Retina (tissue), 1 donor: Measurements from ENCODE around the gene ZFPL1.

ENCODE experiments used
- DNase-seq: peaks from one replicate; pipeline ENCODE4 v3.0.0-alpha.2; 2016

ZFPL1 gene

DNA sequence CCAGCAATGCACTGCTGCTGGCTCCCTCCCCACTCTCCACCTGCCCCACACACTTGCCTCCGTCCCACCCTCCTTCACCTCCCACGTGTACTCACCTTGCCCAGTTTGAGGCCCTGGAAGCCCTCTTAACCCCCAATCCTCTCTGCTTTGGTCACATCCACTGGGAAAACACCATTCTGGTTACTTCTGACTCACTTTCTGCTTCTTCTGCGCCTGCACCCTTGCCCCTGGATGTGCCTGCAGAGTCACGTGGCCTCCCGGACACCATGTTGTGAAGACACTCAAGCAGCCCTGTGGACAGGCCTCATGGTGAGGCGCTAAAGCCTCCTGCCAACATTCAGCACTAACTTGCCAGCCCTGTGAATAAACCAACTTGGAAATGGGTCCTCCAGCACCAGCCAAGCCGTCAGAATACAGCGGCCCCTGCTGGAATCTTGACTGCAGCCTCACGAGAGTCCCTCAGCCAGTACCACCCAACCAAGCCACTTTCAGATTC is 23.1 kb upstream of the ZFPL1 start:
- no peak for DNase-seq

DNA sequence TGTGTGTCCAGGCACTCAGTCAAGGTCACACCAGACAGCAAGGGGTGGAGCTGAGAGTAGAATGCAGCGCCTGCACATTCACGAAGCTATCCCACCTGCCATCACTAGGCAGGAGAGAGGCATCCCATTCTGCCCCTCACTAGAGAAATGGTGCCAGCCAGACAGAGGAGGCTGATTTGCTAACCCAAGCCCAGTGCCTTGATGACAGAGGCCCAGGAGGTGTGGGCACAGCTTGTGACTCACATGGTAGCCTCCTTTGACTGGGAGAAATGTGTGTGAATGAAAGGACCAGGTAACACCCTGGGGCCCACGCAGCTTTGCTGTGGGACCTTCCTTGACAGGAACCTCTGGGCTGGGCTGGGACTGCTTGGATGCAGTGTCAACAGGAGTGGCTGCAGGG is 20.5 kb upstream of the ZFPL1 start:
- no peak for DNase-seq

DNA sequence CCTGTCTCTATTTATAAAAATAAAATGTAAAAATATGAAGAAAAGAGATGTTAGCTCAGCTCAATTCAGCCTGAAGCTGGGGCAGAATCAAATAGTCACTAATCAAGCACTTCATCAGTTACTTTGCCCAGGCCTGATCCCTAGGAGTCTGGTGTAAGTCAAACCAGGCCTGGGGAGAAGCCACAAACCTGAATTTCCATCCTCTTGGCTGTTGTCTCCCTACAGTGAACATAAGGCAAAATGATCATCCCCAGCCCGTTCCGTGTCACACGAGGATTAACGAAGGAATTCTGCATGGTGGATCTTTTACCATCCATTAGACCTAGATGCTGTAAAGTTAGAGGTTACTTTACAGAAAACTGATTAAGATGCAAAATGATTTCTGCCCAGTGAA is 19.2 kb upstream of the ZFPL1 start:
- DNase-seq = no peak

DNA sequence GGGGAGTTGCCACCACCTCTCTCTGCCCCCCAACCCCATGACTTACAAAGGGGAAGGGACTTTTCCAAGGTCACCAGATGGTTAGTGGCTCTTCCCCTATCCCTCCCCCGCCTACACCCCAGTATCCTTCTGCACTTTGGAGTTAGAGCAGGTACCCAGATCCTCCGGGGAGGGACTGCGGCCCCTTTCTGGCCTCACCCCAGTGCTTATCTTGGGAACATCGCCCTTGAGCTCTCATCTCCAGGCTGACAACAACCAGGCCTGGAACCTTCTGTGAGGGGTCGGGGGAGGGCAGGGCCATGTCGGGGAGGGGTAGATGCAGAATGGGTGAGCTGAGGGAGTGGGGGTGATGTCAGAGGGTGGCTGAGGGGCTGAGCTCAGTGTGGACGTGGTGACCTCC is 18.2 kb upstream of the ZFPL1 start:
- no peak for DNase-seq

DNA sequence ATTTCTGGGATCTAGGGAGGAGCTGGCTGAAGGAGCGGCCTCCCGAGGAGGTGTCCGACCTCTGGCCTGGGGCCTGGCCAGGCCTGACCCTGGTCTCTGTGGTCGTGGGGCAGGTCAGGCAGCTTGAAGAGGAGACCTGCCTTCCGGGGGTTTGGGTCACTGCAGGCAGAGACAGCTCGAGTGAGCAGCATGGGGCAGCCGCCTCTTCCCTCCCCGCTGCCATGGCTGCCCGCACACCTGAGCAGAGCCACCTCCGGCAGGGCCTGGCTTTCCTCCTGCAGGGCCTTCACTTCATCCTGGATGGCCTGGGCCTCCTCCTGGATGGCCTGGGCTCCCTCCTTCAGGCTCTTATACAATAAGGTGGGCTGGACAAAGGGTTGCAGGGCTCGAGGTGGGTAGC is 17.7 kb upstream of the ZFPL1 start:
- no peak for DNase-seq

DNA sequence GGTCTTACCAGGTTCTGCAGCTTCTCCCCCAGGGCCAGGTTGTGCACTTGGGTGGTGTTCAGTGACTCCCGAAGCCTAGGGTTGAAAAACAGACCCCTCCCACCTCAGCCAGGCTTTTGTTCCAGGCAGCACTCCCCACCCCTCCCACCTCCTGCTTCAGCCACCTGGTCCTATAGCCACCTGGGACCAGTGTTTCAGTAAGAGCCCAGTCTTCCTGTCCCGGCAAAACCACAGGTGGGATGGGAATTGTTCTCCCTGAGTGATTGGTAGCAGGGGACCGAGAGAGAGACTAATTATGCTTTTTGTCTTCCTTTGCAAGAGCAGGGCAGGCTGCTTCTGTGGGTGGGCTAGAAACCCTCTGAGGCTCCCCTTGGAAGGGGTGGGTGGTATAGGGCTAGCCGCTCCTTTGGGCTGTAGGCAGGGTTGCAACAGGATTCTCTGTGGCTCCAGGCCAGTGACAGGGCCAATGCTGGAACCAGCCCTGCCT is 17.2 kb upstream of the ZFPL1 start:
- no peak for DNase-seq

DNA sequence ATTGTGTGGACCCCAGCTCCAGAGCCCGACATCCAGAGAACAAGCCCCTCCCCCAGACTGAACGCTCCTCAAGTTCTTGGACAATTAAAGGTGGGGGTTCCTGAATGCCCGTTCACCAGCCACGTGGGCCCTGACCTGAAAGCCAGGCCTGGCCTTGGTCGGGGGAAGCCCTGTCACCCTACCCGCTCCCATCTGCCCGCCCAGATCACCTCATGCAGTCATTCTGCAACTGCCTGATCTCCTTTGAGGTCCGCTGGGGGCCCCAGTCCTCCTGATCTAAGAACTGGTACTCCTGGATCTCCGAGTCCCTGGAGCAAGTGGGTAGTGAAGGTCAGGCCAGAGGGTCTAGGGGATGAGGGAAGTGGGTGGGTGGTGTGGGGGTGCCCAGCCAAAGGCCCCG is 16.6 kb upstream of the ZFPL1 start:
- no peak for DNase-seq

DNA sequence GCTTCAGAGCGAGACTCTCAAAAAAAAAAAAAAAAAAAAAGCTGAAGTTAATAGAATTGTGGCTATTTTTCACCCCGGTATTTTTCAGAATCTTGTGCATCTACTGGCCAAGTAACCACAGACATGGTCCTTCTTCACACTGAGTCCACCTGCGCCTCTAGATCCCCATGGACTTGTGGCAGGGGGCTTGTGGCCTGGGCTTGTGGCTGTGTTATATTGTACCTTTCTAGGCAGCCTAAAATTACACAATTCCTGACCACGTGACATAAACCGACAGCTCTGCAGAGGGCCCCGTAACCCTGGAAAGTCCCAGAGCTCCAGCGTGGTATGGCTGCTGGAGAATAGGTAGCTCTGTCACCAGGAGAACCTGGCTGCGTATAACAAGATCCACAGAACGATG is 14.8 kb upstream of the ZFPL1 start:
- no peak for DNase-seq

DNA sequence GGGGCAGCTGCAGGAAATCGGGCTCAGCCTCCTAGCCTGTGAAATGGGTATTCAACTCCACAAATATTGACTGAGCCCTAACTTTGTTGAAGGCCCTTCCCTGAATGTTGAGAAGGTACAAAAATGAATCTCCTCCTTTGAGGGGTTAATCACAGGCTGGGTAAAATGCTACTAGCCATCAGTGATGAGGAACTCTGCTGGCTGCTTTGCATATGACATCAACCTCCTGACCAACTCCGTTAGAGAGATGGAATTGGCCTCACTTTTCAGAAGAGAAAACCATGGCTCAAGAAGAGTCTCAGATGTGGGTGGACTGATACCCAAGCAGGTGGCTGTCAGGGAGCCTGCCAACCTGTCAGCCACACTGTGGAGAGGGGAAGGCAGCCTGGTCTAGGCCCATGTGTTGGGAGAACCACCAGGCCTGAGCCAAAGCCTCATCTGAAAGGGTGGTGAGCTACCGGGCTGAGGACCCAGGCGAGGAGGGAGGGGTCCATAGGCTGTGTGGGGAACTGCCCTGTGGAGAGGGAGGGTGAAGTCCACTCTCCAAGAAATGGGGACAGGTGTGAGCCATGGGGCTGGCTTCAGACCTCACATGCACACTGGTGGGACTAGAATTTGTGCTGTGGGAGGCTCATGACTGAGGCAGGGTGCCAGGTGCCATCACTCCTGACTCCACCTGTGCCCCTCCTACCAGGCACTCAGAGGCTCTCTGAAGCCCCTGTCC is 12.0 kb upstream of the ZFPL1 start:
- DNase-seq = no peak

DNA sequence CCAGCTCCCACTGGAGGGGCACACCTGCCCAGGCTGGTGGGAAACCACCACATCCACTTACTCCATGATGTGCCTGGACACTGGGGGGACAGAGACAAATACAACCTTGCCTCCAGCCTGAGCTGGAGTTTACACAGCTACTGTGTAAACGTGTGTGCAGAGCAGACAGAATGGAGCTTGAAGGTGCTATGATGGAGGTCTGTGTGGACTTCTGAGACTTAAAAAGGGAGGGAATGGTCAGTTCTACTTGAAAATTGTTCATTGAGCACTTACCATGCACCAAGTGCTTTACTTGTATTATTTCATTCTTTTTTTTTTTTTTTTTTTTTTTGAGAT is 11.4 kb upstream of the ZFPL1 start:
- no peak for DNase-seq

DNA sequence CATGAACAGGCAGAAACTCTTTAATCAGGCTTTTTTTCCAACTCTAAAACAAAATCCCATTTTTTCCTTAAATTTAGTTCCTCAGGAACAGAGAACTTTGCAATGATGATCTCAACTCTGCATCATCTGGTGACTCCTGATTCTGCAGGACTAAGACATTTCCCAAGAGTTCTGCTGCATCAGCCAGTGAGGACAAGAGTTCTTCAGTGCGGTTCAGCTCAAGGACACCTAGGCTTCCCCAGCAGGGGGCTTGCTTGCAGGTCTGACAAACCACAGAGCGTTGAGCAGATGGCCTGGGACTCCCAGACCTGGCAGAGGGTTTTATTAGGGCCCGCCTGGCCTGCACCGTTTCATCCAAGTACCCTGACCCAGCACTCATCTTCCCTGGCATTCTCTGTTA is 6.6 kb upstream of the ZFPL1 start:
- DNase-seq = no peak

DNA sequence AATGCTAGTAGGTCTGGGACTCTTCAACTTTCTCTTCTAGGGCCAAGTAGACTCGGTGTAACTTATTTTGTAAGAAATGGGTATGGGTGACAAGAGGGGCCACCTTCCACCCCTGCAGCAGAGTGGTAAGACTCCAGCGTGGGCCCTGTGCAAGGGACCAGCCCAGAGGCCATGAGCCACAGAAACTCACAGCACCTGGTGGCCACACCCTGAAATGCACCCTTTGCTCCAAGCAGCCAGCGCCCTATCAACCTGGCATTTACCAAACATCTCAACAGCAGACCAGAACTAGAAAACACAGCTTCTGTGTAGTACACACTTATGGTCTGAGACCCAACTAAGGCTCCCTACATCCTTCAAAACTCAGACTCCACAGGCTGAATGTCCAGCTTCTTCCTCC is 5.9 kb upstream of the ZFPL1 start:
- no peak for DNase-seq

DNA sequence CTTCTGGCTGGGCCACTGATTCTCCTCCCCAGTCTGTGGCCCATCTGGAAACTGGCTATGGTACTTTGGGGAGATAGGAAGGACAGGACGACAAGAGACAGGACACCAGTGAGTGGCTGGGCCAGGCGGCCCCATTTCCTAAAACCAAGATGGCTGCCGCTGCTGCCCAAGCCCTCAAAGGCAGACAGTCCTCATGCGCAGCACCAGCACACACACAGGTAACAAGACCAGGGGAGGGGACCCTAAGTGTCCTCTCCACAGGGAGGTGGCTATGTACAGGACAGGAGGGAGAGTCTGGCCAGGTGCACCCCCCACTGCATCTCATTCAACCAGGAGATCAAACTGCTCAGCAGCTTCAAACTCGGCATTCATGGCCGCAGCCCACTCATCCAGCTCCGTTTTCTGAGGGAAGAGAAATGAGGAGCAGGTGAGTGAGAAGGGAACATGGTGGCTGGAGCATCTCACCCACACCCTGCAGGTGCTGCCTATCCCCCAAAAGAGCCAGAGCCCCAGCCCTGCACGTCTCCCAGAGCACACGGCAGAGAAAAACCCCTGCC is 5.2 kb upstream of the ZFPL1 start:
- no peak for DNase-seq

DNA sequence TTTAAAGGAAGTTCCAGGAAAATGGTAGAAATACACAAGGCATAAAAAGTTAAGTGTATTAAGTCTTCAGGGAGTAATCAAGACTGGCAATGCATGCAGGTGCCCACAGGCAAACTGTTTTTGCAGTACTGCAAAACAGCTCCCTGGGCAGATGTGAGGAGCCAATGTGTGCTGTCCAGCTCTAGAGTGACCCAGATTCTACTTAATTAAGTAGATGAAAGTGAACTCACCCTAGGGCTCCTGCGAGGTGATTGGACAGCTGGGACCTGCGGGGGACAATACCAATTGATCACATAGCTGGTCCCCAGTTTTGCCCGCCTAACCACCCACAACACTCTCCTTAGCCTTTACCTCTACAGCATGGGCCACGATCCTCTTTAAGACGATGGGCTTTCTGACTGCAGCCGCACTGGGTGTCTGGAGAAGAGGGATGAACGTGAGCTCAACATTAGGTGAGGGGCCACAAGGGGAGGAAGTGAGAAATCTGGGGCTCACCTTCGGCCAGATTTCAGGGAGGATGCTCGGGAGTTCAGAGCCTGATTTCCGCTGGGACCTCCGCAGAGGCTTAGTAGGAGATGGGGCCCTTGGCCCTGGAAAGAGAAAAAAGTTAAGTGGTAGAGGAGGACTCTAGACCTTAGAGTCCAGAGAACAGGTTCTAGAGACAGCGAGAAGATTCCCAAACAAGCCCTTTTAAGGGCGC is 738 bp upstream of the ZFPL1 start:
- no peak for DNase-seq

DNA sequence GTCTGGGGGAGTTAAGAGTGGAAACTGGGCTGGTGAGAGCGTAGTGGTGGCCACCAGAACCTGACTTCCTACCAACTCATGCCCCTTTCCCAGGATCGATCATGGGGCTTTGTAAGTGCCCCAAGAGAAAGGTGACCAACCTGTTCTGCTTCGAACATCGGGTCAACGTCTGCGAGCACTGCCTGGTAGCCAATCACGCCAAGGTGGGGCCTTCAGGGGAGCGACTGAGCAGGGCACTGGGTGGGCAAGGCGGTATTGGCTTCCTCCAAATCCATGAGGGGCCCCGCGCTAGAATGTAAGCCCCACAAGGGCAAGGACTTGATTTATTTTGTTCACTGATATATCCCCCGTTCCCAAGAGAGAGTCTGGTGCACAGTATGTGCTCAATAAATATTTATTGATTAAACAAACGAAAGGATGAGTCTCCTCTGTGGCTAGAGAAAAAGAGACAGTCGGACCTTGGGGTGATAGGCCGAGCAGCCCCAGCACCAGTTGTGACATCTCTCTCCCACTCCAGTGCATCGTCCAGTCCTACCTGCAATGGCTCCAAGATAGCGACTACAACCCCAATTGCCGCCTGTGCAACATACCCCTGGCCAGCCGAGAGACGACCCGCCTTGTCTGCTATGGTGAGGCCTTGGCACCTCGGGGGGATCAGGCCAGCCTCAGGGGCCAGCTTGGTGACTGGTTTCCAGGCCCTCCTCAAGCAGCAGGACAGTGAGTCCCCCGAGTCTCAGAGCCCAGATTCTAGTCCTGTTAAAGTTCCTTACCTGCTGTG is 765 bp downstream of the ZFPL1 start:
- no peak for DNase-seq

DNA sequence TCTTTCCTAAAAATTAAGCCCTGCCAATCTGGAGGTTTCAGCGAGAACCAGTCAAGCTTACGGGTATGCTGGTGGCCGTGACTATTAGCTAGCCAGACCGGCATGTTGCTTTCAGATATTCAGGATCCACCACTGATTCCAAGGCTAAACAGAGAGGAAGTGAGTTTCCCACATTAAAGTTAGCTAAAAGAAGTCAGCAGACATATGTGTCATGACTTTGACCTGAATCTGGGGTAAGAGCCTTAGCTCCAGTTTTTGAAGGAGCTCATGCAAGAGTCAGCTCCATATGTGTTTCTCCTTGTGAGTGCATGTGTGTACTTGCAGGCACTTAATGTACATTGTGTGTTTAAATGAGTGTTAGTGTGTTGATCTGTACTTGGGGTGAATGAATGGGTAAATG is 1.4 kb downstream of the ZFPL1 start:
- DNase-seq = no peak

DNA sequence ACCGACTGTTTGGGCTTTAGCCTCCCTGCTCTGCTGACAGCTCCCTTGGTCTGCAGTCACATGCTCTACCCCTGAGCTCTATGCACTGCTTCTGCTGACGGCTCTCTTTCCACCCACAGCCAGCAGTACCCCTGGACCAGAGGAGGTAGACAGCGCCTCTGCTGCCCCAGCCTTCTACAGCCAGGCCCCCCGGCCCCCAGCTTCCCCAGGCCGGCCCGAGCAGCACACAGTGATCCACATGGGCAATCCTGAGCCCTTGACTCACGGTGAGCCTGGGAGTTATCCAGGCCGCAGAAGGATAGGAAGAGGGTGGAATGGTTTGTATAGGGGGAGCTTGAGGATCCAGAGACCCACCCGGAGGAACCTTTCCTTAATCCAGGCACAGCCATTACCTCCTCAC is 2.8 kb downstream of the ZFPL1 start:
- DNase-seq = no peak

DNA sequence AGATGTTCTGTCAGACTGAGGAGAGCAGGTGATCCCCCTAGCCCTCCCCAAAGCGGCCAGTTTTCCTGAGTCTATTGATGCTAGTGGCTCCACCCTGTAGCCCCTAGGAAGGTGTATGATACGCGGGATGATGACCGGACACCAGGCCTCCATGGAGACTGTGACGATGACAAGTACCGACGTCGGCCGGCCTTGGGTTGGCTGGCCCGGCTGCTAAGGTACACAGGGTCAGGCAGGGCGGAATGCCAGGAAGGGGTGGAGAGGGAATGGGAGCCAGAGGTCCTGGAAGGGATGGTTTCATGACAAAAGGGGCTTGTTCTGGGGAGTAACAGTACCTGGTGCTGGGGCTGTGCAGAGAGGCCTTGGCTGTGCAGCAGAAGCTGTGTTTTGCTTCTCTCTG is 3.2 kb downstream of the ZFPL1 start:
- no peak for DNase-seq

DNA sequence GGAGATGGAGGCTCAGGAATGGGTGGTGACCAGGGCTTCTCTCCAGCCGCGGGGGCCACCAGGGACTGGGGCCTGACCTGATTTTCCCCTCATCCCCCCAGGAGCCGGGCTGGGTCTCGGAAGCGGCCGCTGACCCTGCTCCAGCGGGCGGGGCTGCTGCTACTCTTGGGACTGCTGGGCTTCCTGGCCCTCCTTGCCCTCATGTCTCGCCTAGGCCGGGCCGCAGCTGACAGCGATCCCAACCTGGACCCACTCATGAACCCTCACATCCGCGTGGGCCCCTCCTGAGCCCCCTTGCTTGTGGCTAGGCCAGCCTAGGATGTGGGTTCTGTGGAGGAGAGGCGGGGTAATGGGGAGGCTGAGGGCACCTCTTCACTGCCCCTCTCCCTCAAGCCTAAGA is 3.8 kb downstream of the ZFPL1 start:
- DNase-seq = no peak

DNA sequence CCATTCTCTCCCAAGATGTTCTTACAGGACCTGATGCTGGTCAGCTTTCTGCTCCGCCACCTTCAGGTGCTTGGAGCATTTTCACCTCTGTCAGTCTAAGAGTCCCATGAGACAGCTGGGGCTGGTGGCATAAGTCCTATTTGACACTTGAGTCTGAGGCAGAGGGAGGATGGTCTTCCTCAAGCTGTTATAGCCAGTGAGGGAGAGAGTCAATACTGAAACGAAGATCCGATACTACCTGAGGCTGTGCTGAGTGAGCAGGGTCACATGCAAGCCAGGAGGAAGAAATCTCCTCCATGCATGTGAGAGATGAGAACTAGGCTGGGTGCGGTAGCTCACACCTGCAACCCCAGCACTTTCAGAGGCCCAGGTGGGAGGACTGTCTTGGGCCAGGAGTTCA is 5.6 kb downstream of the ZFPL1 start:
- DNase-seq = no peak

DNA sequence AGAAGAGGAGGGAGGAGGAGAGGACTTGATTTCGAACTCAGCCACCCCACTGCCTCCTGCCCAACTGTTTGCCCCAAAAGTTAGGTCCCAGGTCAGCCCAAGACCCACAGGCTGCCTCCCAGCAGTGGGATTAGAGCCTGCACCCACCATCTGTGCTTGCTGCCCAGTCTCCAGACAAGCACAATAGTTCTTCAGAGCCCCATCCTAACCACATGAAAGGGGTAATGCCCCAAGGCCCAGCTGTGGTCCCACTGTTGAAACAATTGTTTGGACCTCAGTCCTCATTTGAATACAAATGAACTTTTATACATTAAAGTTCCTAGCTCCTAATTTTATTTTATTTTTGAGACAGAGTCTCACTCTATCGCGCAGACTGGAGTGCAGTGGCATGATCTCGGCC is 6.6 kb downstream of the ZFPL1 start:
- DNase-seq = no peak

DNA sequence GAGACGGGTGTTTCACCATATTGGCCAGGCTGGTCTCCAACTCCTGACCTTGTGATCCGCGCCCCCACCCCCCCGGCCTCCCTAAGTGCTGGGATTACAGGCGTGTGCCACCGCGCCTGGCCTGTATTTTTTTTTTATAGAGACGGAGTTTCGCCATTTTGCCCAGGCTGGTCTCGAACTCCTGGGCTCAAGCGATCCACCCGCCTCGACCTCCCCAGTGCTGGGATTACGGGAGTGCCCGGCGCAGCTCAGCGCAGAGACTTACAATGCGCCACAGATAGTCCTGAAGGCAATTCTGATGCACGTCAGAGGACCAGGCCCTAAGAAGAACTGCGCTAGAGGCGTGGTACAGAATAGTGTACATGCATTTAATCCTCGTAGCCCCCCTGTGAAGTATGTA is 11.4 kb downstream of the ZFPL1 start:
- no peak for DNase-seq

DNA sequence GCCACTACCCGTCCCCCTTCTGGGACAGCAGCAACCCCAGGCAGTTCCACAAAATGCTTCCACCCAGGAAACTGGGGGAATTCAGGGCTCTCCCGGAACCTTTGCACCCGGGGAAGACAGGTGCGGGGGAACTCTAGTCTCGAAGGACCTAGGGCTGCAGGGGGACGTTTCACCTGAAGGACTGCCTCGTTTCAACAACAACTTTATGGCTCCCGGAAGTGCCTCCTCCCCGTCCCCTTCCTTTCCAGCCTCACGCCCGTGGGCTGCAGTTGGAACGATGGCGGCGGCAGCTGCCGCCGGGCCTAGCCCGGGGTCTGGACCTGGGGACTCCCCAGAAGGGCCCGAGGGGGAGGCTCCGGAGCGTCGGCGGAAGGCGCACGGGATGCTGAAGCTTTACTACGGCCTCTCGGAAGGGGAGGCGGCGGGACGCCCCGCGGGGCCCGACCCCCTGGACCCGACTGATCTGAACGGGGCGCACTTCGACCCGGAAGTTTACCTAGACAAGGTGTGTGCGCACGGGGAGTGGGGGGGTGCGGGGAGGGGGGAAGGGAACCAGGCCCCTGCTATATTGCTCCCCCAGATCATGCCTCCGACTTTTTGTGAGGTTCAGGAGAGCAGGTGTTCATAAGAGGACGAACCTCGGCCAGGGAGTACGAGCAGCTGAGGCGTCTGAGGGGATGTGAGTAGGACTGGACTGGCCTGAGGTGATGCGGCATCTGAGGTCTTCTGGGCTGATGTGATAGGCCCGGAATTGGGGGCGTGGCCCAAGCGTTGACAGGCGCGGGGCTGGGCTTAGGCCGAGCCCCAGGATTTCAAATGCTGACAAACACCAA is 12.2 kb downstream of the ZFPL1 start, which contains the start of gene VPS51:
Gene VPS51, plus strand, starts transcription at position 241 of the 833 bp plus-strand sequence. Its CDS starts 37 bp downstream, at position 278.
- DNase-seq = peak; percentile 98
